ENCODE data around the gene HSD17B1. TPM values are rescaled to one million over a fixed set of nuclear protein-coding genes. Genes with fewer than 3 reads are reported as not detected.

The HSD17B1 gene
- total and polyA plus RNA-seq, 2 of the 4 experiments (the other 2 are of a cell fraction) = 0.72 to 1.4 TPM

GRCh38 chr17:42514279-42514678 is 38.4 kb upstream of the HSD17B1 start:
- ATAC-seq (ENCODE audit: low read depth) (no peak), DNase-seq (no peak)
- Histone ChIP-seq H3K9ac (ENCODE audit: low read depth, low read length) (no peak overlapping the region), H2AFZ (replicated peaks; ENCODE audit: low read length, poor library complexity) (no peak overlapping the region), H2AK9ac (replicated peaks; ENCODE audit: low read depth, low read length, poor library complexity) (no peak overlapping the region), H3K4ac (ENCODE audit: low read depth, low read length) (peak overlapping the region; percentile 78), H4K5ac (ENCODE audit: low read depth, low read length) (peak overlapping the region; percentile 25; the same call in 1 of the 2 replicates), H2BK5ac (ENCODE audit: low read depth, low read length, poor library complexity, severe bottlenecking) (no peak overlapping the region), H3K9me1 (ENCODE audit: insufficient read depth, low read length) (peaks cover 29% of the 10 kb centered on the region), H3K36me3 (ENCODE audit: control insufficient read depth, insufficient read depth, low read length) (peaks cover 9% of the 10 kb centered on the region), H3K27me3 (ENCODE audit: control insufficient read depth, insufficient read depth, low read length) (no peaks in the 10 kb centered on the region), H3K9me3 (ENCODE audit: control insufficient read depth, insufficient read depth, low read length) (no peaks in the 10 kb centered on the region), H3K27ac (ENCODE audit: insufficient read depth, low read length) (peak overlapping the region; percentile 94; the same call in 1 of the 2 replicates), H3K18ac (ENCODE audit: low read depth, low read length) (peak overlapping the region; percentile 92; the same call in 1 of the 2 replicates), H3K56ac (ENCODE audit: extremely low read depth, insufficient read depth, low read length) (no peak overlapping the region), H2AK5ac (ENCODE audit: low read depth, low read length) (peak overlapping the region; percentile 81), H3K4me3 (ENCODE audit: insufficient read depth, low read depth, low read length) (no peak overlapping the region), H3K14ac (replicated peaks; ENCODE audit: low read depth, low read length) (peak overlapping the region; percentile 21; the same call in 1 of the 2 replicates), H2BK20ac (ENCODE audit: low read depth, low read length) (peak overlapping the region; percentile 12; the same call in 1 of the 2 replicates), H4K20me1 (ENCODE audit: insufficient read depth, low read length) (no peaks in the 10 kb centered on the region), H2BK15ac (ENCODE audit: low read depth, low read length) (no peak overlapping the region), H4K8ac (ENCODE audit: low read depth in 2 of 2, low read length in 2 of 2) (no peak overlapping the region; a peak in 1 of 4 replicates), H3K4me1 (ENCODE audit: control insufficient read depth, insufficient read depth, low read length) (peaks cover 50% of the 10 kb centered on the region), H3K79me1 (ENCODE audit: low read depth in 1 of 2, low read length in 2 of 2) (peaks cover 0 to 41% of the 10 kb centered on the region in 2 experiments; a peak in 2 of 4 replicates), H4K91ac (ENCODE audit: insufficient read depth, low read depth, low read length) (peak overlapping the region; percentile 78; the same call in 1 of the 2 replicates), H3K4me2 (ENCODE audit: low read depth, low read length) (no peak overlapping the region), H3K23ac (ENCODE audit: low read depth, low read length) (no peak overlapping the region), H2BK120ac (ENCODE audit: low read depth, low read length) (peak overlapping the region; percentile 59)
- intact Hi-C loops (cut with micrococcal nuclease) = no loop called here
- no TSS peak for BruUV-seq (replicated peaks)
- dilution Hi-C loops (cut with HindIII; ENCODE audit: low sequenced_read_pairs, unreplicated experiment) = no loop called here
- 100% methylated on average over 2 of the region's 11 CpGs; no CpG with 5 or more reads in 1 of the 2 experiments for WGBS, 2 experiments (ENCODE audit: extremely low coverage in 2 of 2, insufficient read length in 1 of 2)
- POLR2A ChIA-PET (ENCODE audit: unreplicated experiment) = no interaction called here
- CTCF ChIA-PET = no interaction called here
- TF ChIP-seq CEBPB (IDR thresholded peaks at IDR 0.05; ENCODE audit: low read depth, low read length) (no peak), USF2 (IDR thresholded peaks at IDR 0.05; ENCODE audit: low read depth, low read length) (no peak), NFE2L2 (IDR thresholded peaks at IDR 0.05; ENCODE audit: low read depth, low read length) (no peak), RFX5 (IDR thresholded peaks at IDR 0.05; ENCODE audit: low read depth, low read length) (no peak), CHD1 (IDR thresholded peaks at IDR 0.05; ENCODE audit: low read depth, low read length) (no peak), ELK1 (IDR thresholded peaks at IDR 0.05; ENCODE audit: borderline replicate concordance, low read depth, low read length) (no peak), FOS (IDR thresholded peaks at IDR 0.05; ENCODE audit: low read depth, low read length) (no peak), BHLHE40 (IDR thresholded peaks at IDR 0.05; ENCODE audit: low read depth, low read length) (no peak), CTCF (conservative IDR thresholded peaks at IDR 0.05; ENCODE audit: low read depth, low read length) (no peak), MAZ (IDR thresholded peaks at IDR 0.05; ENCODE audit: borderline replicate concordance, low read depth, low read length) (no peak), RAD21 (IDR thresholded peaks at IDR 0.05; ENCODE audit: low read length) (no peak), RCOR1 (IDR thresholded peaks at IDR 0.05; ENCODE audit: insufficient replicate concordance, low read length) (no peak), POLR2A (IDR thresholded peaks at IDR 0.05; ENCODE audit: low read depth, low read length) (no peak), MXI1 (IDR thresholded peaks at IDR 0.05; ENCODE audit: borderline replicate concordance, low read depth, low read length) (no peak), MAFK (IDR thresholded peaks at IDR 0.05; ENCODE audit: low read depth, low read length) (no peak)
- in situ Hi-C loops (cut with MboI; ENCODE audit: low sequenced_read_pairs) = no loop called here

All from IMR-90 (cell line).